Mesenchymal stem cell (in vitro differentiated cells and primary cell): Measurements from ENCODE around the gene CRISP2.

Experiments used
- DNase-seq: peaks from one replicate; pipeline ENCODE4 v3.0.0-alpha.2; 2013
- H2AFZ ChIP-seq: one replicate; pipeline ENCODE4 v1.6.1; 2013; ENCODE audit warnings: low read depth, mild to moderate bottlenecking, control low read depth, inconsistent platforms, low read length, moderate library complexity
- H2AK5ac ChIP-seq: 2 replicates; pipeline ENCODE4 v1.6.1; 2013; ENCODE audit warnings: low read length, moderate library complexity, mild to moderate bottlenecking, inconsistent platforms; ENCODE audit not compliant: severe bottlenecking
- H2BK120ac ChIP-seq: one replicate; pipeline ENCODE4 v1.6.1; 2013; ENCODE audit warnings: low read depth, mild to moderate bottlenecking, inconsistent platforms, low read length, moderate library complexity
- H2BK12ac ChIP-seq, 2 experiments: one replicate each; pipeline ENCODE4 v1.6.1; 2013; ENCODE audit warnings: inconsistent platforms in 2 of 2, low read length in 2 of 2, mild to moderate bottlenecking in 2 of 2, moderate library complexity in 2 of 2, control low read depth in 1 of 2
- H2BK15ac ChIP-seq: one replicate; pipeline ENCODE4 v1.6.1; 2013; ENCODE audit warnings: mild to moderate bottlenecking, low read depth, inconsistent platforms; ENCODE audit not compliant: poor library complexity, severe bottlenecking
- H2BK5ac ChIP-seq: 2 replicates; pipeline ENCODE4 v1.6.1; 2013; ENCODE audit warnings: low read depth, mild to moderate bottlenecking, low read length, control low read depth, inconsistent platforms; ENCODE audit not compliant: poor library complexity, severe bottlenecking
- H3K14ac ChIP-seq, 2 experiments: one replicate each; pipeline ENCODE4 v1.6.1; 2013; ENCODE audit warnings: inconsistent platforms in 2 of 2, low read length in 2 of 2, control low read depth in 1 of 2, mild to moderate bottlenecking in 1 of 2, moderate library complexity in 1 of 2
- H3K18ac ChIP-seq, 2 experiments: one replicate each; pipeline ENCODE4 v1.6.1; 2013; ENCODE audit warnings: inconsistent platforms in 2 of 2, low read length in 2 of 2, control low read depth in 1 of 2, low read depth in 1 of 2, mild to moderate bottlenecking in 1 of 2
- H3K23ac ChIP-seq, 2 experiments: one replicate each; pipeline ENCODE4 v1.6.1; 2013; ENCODE audit warnings: inconsistent platforms in 2 of 2, low read length in 2 of 2, mild to moderate bottlenecking in 2 of 2, moderate library complexity in 2 of 2, control low read depth in 1 of 2
- H3K27ac ChIP-seq: 2 replicates; pipeline ENCODE4 v1.5.1; 2013; ENCODE audit warnings: mild to moderate bottlenecking, moderate library complexity, low read length, control low read depth, inconsistent platforms; ENCODE audit not compliant: poor library complexity, severe bottlenecking
- H3K27me3 ChIP-seq, 2 experiments: 2 replicates each; pipeline versions ENCODE4 v1.6.1 to v1.7.0; 2013; ENCODE audit warnings: low read length in 2 of 2, mild to moderate bottlenecking in 2 of 2, moderate library complexity in 2 of 2, control low read depth in 1 of 2, inconsistent platforms in 1 of 2; ENCODE audit not compliant: control insufficient read depth in 1 of 2, insufficient read depth in 1 of 2
- H3K36me3 ChIP-seq, 2 experiments: 2 replicates each; pipeline versions ENCODE4 v1.6.1 to v1.7.0; 2013; ENCODE audit warnings: low read length in 2 of 2, control low read depth in 1 of 2, inconsistent platforms in 1 of 2, low read depth in 1 of 2, mild to moderate bottlenecking in 1 of 2; ENCODE audit not compliant: insufficient read depth in 2 of 2, control insufficient read depth in 1 of 2
- H3K4ac ChIP-seq, 2 experiments: one replicate each; pipeline ENCODE4 v1.6.1; 2013; ENCODE audit warnings: inconsistent platforms in 2 of 2, low read length in 2 of 2, mild to moderate bottlenecking in 2 of 2, moderate library complexity in 2 of 2, control low read depth in 1 of 2, low read depth in 1 of 2
- H3K4me1 ChIP-seq: 2 replicates; pipeline ENCODE4 v1.6.1; 2013; ENCODE audit warnings: low read depth, low read length, control low read depth; ENCODE audit not compliant: control insufficient read depth, insufficient read depth
- H3K4me2 ChIP-seq: 2 replicates; pipeline ENCODE4 v1.6.1; 2013; ENCODE audit warnings: low read length, mild to moderate bottlenecking, inconsistent platforms; ENCODE audit not compliant: poor library complexity, severe bottlenecking
- H3K4me3 ChIP-seq, 2 experiments: 2 replicates each; pipeline versions ENCODE4 v1.5.1 to v1.7.0; 2013; ENCODE audit warnings: low read length in 2 of 2, mild to moderate bottlenecking in 2 of 2, control low read depth in 1 of 2, low read depth in 1 of 2; ENCODE audit not compliant: insufficient read depth in 1 of 2
- H3K79me1 ChIP-seq: replicated peaks from 2 replicates; pipeline ENCODE4 v1.6.1; 2013; ENCODE audit warnings: mild to moderate bottlenecking, control low read depth, low read length, inconsistent platforms; ENCODE audit not compliant: poor library complexity, severe bottlenecking
- H3K9ac ChIP-seq: 2 replicates; pipeline ENCODE4 v1.7.0; 2013; ENCODE audit warnings: mild to moderate bottlenecking, low read length, moderate library complexity
- H3K9me3 ChIP-seq: 2 replicates; pipeline ENCODE4 v1.7.0; 2013; ENCODE audit warnings: mild to moderate bottlenecking, low read length; ENCODE audit not compliant: control insufficient read depth
- H4K8ac ChIP-seq: one replicate; pipeline ENCODE4 v1.6.1; 2013; ENCODE audit warnings: inconsistent platforms, mild to moderate bottlenecking, low read length, moderate library complexity
- H4K91ac ChIP-seq: one replicate; pipeline ENCODE4 v1.6.1; 2013; ENCODE audit warnings: mild to moderate bottlenecking, low read length, inconsistent platforms
- WGBS: methylation state at CpG from one replicate; pipeline ENCODE4 v1.1.7; 2013; ENCODE audit warnings: mixed read lengths; 5-methylcytosine and 5-hydroxymethylcytosine counted together

The CRISP2 gene

GRCh38 chr6:49693512-49693911 is 19.8 kb downstream of the CRISP2 start:
- H3K18ac ChIP-seq: no peak overlapping the region
- H3K4me1 ChIP-seq: no peaks in the 10 kb centered on the region
- H2BK120ac ChIP-seq: no peak overlapping the region
- H3K4ac ChIP-seq: no peak overlapping the region
- H3K9me3 ChIP-seq: peaks cover 11% of the 10 kb centered on the region
- no peak overlapping the region for H2AK5ac ChIP-seq
- H2BK12ac ChIP-seq: no peak overlapping the region
- WGBS: no CpG with 5 or more reads among the region's 1 CpG
- no peaks in the 10 kb centered on the region for H3K27me3 ChIP-seq
- no peak overlapping the region for H4K8ac ChIP-seq
- H3K79me1 ChIP-seq: no peaks in the 10 kb centered on the region
- no peak overlapping the region for H4K91ac ChIP-seq
- H3K4me3 ChIP-seq: no peak overlapping the region
- H3K27ac ChIP-seq: no peak overlapping the region
- no peaks in the 10 kb centered on the region for H3K36me3 ChIP-seq
- no peak overlapping the region for H3K23ac ChIP-seq
- no peak overlapping the region for H2BK5ac ChIP-seq
- DNase-seq: no peak
- H3K4me2 ChIP-seq: no peak overlapping the region
- no peak overlapping the region for H2BK15ac ChIP-seq
- H2AFZ ChIP-seq: no peak overlapping the region
- H3K14ac ChIP-seq: no peak overlapping the region
- no peak overlapping the region for H3K9ac ChIP-seq

DNA sequence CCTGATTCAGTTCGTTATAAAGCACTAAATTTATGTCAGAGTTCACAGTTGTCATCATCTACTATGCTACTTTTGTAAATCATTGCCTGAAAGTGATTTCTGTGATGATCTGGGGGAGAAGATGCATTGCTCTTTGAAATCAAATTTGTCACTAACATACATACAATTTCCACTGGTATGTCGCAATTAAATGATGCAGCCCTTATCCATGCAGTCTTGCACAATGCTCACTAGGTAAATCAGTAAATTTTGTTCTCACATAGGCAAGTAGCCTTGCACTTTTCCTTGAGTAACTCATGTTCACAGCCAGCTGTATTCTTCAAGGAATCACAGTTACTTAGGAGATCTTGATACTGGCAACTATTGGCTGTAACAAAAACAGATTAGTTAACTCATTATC is 20.8 kb downstream of the CRISP2 start:
- H3K4me1 ChIP-seq: no peaks in the 10 kb centered on the region
- H3K79me1 ChIP-seq: no peaks in the 10 kb centered on the region
- 75% methylated on average over 2 of the region's 2 CpGs for WGBS
- H3K4me2 ChIP-seq: no peak overlapping the region
- no peak overlapping the region for H2BK15ac ChIP-seq
- no peaks in the 10 kb centered on the region for H3K27me3 ChIP-seq
- no peak for DNase-seq
- H3K27ac ChIP-seq: no peak overlapping the region
- no peak overlapping the region for H3K4ac ChIP-seq
- no peak overlapping the region for H2BK12ac ChIP-seq
- H3K9ac ChIP-seq: no peak overlapping the region
- no peak overlapping the region for H2AFZ ChIP-seq
- H2AK5ac ChIP-seq: no peak overlapping the region
- H3K36me3 ChIP-seq: no peaks in the 10 kb centered on the region
- H2BK120ac ChIP-seq: no peak overlapping the region
- H3K18ac ChIP-seq: no peak overlapping the region
- H3K9me3 ChIP-seq: peaks cover 11% of the 10 kb centered on the region
- no peak overlapping the region for H2BK5ac ChIP-seq
- no peak overlapping the region for H4K91ac ChIP-seq
- no peak overlapping the region for H3K14ac ChIP-seq
- no peak overlapping the region for H3K23ac ChIP-seq
- H3K4me3 ChIP-seq: no peak overlapping the region
- no peak overlapping the region for H4K8ac ChIP-seq

DNA sequence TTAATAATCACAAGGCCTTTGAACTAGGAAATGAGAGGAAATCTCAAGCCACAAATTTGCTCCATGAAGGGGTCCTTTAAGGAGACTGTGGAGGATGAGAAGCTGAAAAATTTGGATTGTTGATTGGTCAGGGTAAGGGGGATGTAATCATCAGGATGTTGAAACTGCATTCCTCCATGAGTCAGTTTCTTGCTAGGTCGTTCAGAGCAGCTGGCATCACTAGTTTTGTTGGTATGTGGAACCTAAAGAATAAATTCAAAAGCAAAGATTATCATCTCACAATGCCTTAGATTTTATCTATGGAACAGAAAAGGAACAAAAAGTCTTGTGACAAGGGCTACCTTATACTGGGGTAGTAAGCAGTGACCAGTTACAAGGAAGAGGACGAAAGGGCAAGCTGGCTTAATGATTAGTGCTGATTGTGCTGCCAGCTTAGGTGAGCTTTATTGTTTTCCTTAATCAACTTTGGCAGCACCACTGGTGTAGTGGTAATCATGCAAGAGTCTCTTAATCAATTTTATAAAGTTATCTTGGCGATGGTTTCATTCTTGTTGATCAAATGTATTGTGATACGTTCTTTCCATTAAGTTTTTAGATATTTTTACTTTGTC is 36.6 kb downstream of the CRISP2 start:
- Histone ChIP-seq H3K23ac (no peak overlapping the region), H2BK5ac (no peak overlapping the region), H3K9ac (no peak overlapping the region), H2BK15ac (no peak overlapping the region), H3K27me3 (no peaks in the 10 kb centered on the region), H2BK12ac (no peak overlapping the region), H3K36me3 (no peaks in the 10 kb centered on the region), H3K4me3 (no peak overlapping the region), H3K4ac (no peak overlapping the region), H2BK120ac (no peak overlapping the region), H4K91ac (no peak overlapping the region), H4K8ac (no peak overlapping the region), H3K14ac (no peak overlapping the region), H3K4me1 (no peaks in the 10 kb centered on the region), H2AK5ac (no peak overlapping the region), H3K79me1 (no peaks in the 10 kb centered on the region), H3K18ac (no peak overlapping the region), H3K9me3 (no peaks in the 10 kb centered on the region), H3K4me2 (no peak overlapping the region), H3K27ac (no peak overlapping the region), H2AFZ (no peak overlapping the region)
- WGBS: 87% methylated on average over 1 of the region's 4 CpGs
- DNase-seq: peak; percentile 56

DNA sequence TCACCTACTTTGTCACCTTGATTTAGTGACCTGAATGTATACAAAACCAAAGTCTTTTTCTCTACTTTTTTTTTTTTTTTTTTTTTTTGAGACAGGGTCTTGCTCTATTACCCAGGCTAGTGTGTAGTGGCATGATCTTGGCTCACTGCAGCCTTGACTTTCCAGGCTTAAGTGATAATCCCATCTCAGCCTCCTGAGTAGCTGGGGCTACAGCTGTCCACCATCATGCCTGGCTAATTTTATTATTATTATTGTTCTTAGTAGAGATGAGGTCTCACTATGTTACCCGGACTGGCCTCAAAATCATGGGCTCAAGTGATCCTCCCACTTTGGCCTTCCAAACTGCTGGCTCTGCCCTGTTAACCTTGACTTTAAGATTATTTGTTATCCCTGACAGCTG is 37.5 kb downstream of the CRISP2 start:
- Histone ChIP-seq H3K9ac (no peak overlapping the region), H3K4me1 (no peaks in the 10 kb centered on the region), H3K36me3 (no peaks in the 10 kb centered on the region), H2BK120ac (no peak overlapping the region), H2BK5ac (no peak overlapping the region), H3K27ac (no peak overlapping the region), H3K4me3 (no peak overlapping the region), H3K79me1 (no peaks in the 10 kb centered on the region), H4K91ac (no peak overlapping the region), H4K8ac (no peak overlapping the region), H3K27me3 (no peaks in the 10 kb centered on the region), H3K14ac (no peak overlapping the region), H2BK15ac (no peak overlapping the region), H3K9me3 (no peaks in the 10 kb centered on the region), H3K23ac (no peak overlapping the region), H3K4ac (no peak overlapping the region), H3K18ac (no peak overlapping the region), H2AFZ (no peak overlapping the region), H3K4me2 (no peak overlapping the region), H2BK12ac (no peak overlapping the region), H2AK5ac (no peak overlapping the region)
- DNase-seq: no peak
- WGBS: 76% methylated on average over 1 of the region's 1 CpG
